HG02610 (cell line): Measurements from ENCODE around the gene TSPAN31.
"Not testable (repeated sequence)": the region's sequence is repeated elsewhere in the genome, so short reads cannot be mapped to it uniquely, and the experiment has no call there.

Experiments used
- ATAC-seq: cut with Tn5 transposase; IDR thresholded peaks from one replicate; pipeline ENCODE4 v1.9.1; 2021; ENCODE audit warnings: mild to moderate bottlenecking, moderate library complexity; ENCODE audit not compliant: unreplicated experiment

The TSPAN31 gene

GRCh38 chr12:57721846-57722608 lies 22.8 kb upstream of the TSPAN31 start:
- not testable (repeated sequence) for ATAC-seq

- ATAC-seq: no peak
Measured at GRCh38 chr12:57722716-57723629, 21.9 kb upstream of the TSPAN31 start.

GRCh38 chr12:57723630-57723962 lies 21.2 kb upstream of the TSPAN31 start:
- ATAC-seq: no peak

DNA sequence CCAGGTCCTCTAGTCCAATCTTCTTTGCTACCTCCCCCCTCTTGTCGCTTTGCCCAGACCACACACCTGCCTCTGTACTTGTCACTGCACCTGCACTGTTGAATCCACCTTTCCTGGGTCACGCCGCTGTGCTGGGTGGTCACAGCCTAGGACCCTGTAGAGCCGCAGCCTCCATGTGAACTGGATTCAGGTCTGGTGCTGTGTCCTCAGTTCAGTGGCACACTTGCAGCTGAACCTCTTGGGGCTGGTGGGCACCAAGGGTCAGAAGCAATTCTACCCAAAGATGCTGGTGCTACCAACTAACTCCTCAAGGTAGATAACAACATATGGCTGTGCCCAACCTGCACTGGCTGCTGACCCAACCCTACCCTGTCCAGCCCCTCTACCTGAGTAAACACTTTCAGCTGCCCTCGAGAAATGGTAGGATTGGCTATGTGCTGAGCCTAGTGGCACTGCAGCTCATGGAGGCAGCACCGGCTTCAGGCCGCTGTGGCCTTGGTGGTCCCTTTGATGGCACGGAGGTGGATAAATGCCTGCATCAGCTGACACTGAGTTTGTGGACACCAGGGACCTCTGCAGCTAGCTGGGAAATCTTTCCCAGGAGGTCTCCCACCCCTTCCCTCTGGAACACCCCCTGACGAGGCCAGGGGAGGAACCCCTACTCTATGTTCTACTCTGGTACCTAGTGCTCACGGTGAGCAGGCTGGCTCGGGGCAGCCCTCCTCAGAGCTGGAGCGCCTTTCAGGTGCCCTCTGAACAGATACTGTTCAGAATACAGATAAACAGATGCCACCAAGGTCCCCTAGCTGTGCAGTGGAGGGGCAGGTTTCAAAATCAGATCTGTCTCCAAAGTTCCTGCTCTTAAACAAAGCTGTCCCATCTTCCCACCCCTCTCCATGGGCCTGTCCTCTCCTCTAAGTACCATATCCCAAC lies 20.6 kb upstream of the TSPAN31 start:
- ATAC-seq: no peak

- ATAC-seq: no peak
Measured at GRCh38 chr12:57724936-57725740, 19.7 kb upstream of the TSPAN31 start.

- no peak for ATAC-seq
Measured at GRCh38 chr12:57725851-57726150, 19.0 kb upstream of the TSPAN31 start.

DNA sequence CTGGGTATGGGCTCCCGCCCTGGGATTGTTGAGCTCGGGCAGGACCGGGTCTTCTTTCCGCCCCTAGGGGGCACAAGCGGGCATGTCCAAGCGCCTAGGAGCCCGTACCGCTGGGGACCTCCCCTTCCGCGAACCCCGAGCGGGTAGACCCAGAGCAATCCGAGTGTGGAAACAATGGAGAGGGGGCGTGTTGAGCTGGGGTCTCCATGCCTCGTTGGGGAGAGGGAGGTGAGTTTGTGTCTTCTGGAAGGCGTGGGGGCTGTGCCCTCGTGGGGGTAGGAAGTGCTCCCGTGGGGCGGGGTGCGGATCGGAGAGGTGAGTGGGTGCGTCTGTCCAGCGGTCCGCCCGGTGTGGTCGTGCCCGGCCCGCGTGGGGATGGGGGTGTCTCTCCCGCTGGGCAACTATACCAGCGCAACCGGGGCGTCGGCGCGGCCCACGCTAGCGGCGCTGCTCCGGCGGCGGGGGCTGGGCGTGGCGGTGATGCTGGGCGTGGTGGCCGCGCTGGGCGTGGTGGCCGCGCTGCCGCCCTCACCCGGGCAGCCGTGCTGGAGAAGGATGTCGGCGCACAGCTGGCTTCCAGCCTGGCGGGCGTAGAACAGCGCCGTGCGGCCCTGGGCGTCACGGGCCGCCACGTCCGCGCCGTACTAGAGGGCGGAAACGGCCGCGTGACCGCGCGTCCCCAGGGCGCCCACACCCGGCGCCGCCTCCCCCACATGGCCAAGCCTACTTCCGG lies 18.5 kb upstream of the TSPAN31 start:
- ATAC-seq: no peak

DNA sequence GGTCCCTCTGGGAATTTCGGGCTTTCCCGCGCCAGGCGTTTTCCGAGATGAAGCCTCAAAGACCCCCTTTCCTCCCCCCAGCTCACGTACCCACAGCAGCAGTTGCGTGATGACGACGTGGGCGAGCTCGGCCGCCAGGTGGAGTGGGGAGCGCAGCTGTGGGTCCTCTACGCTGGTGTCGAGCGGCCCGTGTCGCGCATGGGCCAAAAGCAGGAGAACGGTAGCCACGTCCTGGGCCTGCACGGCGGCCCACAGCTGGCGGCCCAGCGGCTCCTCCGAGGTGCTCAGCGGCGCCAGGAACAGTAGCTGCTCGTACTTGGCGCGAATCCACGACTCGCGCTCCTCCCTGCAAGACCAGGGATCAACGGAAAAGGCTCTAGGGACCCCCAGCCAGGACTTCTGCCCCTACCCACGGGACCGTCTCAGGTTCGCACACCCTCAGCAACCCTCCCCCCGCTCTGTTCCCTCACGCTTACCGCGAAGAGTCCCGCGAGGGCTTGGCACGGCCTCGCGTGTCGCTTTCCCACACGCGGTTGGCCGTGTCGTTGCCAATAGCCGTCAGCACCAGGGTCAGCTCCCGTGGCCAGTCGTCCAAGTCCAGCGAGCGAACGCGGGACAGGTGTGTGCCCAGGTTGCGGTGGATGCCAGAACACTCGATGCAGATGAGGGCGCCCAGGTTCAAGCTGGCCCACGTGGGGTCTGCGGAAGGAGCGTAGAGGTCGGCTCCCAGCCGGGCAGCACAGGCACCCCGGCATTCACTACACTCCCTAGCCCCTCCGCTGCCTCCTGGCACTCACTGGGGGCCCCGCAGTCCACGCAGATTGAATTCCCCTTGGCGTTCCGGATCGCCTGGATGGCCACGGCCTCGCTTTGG lies 17.7 kb upstream of the TSPAN31 start:
- ATAC-seq: no peak

DNA sequence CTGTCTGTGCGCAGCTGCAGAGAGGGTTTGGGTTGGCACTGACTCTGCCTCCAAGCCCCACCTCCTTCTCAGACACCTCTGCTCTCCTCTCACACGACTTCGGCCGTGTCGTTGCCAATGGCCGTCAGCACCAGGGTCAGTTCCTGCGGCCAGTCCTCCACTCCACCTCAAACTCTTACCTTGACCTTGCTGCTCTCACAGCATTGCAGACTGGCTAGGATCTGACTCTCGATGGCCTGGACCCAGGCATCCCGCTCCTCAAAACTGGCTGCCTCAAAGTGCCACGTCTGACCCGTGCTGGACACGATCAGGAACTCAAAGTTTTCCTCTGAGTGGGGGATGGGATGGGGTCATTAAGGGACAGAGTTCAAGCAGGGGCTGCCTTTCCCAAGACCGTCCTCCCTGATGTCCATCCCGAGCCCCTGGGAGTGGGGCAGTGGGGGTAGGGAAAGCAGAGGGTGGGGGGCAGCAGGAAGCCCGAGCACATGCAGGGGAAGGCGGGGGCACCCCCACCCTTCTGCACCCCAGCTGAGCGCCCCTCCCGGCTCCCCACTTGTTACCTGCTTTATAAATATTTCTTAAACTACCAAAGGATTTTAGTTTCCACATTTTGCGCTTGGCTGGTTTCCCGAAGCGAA lies 17.0 kb upstream of the TSPAN31 start:
- no peak for ATAC-seq

DNA sequence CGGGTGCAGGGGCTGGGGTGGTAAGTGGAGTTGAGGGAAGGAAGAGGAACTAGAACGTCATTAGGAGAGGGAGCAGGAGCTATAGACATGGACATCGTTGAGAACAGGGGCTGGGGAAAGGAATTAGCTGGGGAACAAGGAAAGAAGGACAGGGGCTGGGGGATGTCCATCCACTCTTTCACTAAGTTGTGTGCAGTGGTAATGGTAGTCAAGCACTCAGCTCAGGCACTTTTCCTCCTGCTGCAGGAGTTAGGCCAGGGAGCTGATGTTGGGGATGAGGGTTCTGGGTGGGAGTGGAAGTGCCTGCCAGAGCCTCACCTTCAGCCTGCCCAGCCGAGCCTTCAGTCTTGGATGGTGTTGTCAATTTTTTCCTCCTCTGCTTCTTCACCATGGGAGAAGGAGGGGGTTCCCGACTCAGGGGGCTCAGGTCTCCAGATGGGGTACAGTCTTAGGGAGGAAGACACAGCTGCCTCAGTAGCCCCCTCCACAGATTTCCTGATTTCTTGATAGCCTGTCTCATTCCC lies 15.5 kb upstream of the TSPAN31 start:
- no peak for ATAC-seq

DNA sequence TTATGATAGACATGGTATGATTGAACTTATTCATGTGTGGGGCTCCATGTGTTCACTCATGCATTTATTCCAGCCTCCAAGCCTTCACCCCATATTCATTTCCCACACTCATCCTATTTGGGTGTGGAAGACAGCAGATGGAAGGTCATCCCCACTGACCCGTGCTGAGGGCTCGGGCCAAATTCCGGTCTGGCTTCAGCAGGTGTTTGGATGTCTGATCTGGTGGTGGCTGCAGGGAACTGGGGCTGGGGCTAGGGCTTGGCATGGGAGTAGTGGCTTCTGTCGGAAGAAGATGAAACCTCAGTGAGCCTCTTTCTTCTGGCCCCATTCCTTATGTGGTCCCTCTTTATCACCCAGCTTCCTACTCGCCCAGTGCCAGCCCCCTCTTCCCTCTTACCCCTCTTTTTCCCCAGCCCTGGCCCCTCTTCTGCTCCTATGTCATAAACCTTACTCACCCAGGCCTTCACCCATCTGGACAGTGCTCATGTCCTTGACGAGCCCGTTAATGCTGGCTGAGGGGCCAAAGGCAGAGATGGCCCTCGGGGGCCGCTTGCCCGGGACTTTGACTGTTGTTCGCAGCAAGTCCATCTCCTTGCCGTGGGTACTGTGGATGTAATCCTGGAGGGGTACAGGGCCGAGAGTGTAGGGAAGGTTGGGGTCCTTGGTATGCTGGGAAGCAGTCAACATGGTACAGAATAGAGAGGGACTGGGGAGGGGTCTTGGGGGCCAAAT lies 14.3 kb upstream of the TSPAN31 start:
- no peak for ATAC-seq

GRCh38 chr12:57731411-57732080 lies 13.3 kb upstream of the TSPAN31 start:
- no peak for ATAC-seq

GRCh38 chr12:57732270-57732669 lies 12.6 kb upstream of the TSPAN31 start:
- no peak for ATAC-seq

DNA sequence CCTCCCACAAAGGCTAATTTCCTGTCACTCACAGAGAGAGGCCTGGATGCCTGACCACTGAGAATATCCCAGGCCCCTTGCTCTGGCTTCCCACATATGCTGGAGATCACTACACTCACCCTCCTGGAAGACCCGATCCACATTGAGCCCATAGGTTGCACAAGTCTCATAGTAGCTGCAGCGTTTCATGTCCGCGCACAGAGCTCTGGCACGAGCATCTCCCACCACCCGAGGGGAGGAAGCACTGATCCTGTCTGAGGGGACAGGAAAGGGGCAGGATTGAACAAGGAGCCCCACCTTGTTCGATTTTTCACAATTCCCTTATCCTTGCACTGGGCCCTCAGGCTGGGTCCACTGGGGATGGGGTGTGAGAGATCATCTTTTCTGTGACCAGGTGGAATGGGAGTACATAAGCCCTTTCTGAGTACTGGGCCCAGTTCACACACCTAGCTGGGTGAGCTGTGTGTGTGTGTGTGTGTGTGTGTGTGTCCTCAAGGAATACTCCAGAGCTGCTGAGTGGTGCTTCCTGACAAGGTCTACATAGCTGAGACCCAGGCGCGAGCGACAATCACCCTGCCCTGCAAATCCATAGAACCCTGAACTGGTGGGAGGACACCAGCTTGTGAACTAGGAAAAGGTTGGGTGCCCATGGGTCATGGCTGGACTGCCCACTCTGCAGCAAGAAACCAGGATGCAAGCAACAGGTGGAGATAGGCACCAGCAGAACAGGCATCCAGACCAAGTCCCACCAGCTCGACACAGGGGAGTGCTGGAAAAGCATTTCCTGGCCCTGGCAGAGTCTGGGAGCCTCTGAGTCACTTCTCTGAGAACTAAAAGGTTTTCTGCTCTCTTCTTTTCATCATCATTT lies 11.9 kb upstream of the TSPAN31 start:
- no peak for ATAC-seq

DNA sequence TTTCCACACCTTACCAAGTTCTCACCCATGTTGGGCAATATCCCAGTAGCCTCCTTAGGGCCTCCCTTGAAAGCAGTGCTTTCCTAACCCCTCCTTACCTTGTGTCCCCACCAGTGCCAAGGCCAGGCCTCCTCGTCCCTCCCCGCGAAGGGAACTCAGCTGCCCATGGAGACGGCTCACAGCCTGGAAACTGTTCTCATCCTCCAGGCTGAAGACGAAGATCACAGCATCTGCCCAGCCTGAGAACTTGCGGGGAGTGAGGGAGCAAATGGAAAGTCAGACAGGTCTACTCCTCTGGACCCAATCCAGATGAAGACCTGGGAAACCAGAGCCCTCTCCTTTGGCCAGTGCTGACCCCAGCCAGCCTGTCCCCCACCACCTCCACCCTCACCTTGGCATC lies 10.9 kb upstream of the TSPAN31 start:
- ATAC-seq: no peak

DNA sequence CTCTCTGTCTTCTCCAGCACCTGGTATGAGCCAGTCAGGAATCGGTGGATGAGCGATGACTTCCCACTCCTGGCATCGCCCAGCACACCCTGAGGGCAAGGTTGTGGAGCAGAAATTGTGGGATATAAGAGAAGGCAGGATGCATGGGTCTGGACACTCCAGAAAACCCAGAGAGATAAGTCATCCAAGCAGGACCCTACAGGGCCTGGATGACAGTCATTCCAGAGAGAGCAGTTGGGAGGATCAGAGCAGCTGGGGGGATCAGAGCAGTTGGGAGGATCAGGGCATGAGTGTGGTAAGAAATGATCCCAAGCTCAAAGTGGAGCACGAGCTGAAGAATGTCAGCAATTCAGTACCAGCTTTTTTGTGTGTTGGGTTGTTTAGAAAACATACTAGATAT lies 10.2 kb upstream of the TSPAN31 start:
- no peak for ATAC-seq
